ENCODE results near the gene TSR3. TPM values are rescaled to one million over a fixed set of nuclear protein-coding genes. Genes with fewer than 3 reads are reported as not detected.

The TSR3 gene
- total RNA-seq, 2 donors from 2014 or later, result 64.9 to 67.4 TPM

- Mint-ChIP-seq H3K9me3 (no peaks in the 10 kb centered on the region), H3K27me3 (ENCODE audit: insufficient read depth) (no peaks in the 10 kb centered on the region), H3K27ac (no peak overlapping the region), H3K4me3 (no peak overlapping the region), H3K4me1 (no peaks in the 10 kb centered on the region), H3K36me3 (ENCODE audit: low read depth) (peaks cover 22% of the 10 kb centered on the region)
- no peaks in the 10 kb centered on the region for H3K9me3 ChIP-seq (ENCODE audit: control insufficient read depth, low read length)
- H3K4me1 ChIP-seq (ENCODE audit: control insufficient read depth, insufficient read depth, low read length), result no peaks in the 10 kb centered on the region
- H3K36me3 ChIP-seq (ENCODE audit: control insufficient read depth, insufficient read depth, low read length), result peaks cover 6% of the 10 kb centered on the region
- H3K27me3 ChIP-seq (ENCODE audit: control insufficient read depth, insufficient read depth, low read length, poor library complexity, severe bottlenecking), result no peaks in the 10 kb centered on the region
- H3K27ac ChIP-seq (ENCODE audit: low read depth, low read length), result no peak overlapping the region
- TF ChIP-seq CTCF (conservative IDR thresholded peaks at IDR 0.05), result no peak
- WGBS, 2 experiments (ENCODE audit: insufficient coverage in 1 of 2, insufficient read length in 1 of 2), result 86 to 95% methylated on average over 3 to 18 of the region's 21 CpGs
- no peak for DNase-seq
- H3K4me3 ChIP-seq (ENCODE audit: low read length), result no peak overlapping the region
- no peak overlapping the region for H3K9ac ChIP-seq (ENCODE audit: extremely low read depth, low read length, poor library complexity, severe bottlenecking)
These were observed 20.7 kb upstream of the TSR3 start for GRCh38 chr16:1372292-1372950.

GRCh38 chr16:1371054-1371978, 19.6 kb upstream of the TSR3 start:
- H3K9ac ChIP-seq (ENCODE audit: extremely low read depth, low read length, poor library complexity, severe bottlenecking), result no peak overlapping the region
- TF ChIP-seq CTCF (conservative IDR thresholded peaks at IDR 0.05), result no peak
- no peaks in the 10 kb centered on the region for H3K4me1 Mint-ChIP-seq
- H3K27ac Mint-ChIP-seq, result no peak overlapping the region
- H3K4me1 ChIP-seq (ENCODE audit: control insufficient read depth, insufficient read depth, low read length), result no peaks in the 10 kb centered on the region
- H3K27ac ChIP-seq (ENCODE audit: low read depth, low read length), result no peak overlapping the region
- 96 to 97% methylated on average over 25 to 33 of the region's 33 CpGs for WGBS, 2 experiments (ENCODE audit: insufficient coverage in 1 of 2, insufficient read length in 1 of 2)
- H3K27me3 Mint-ChIP-seq (ENCODE audit: insufficient read depth), result no peaks in the 10 kb centered on the region
- peaks cover 6% of the 10 kb centered on the region for H3K36me3 ChIP-seq (ENCODE audit: control insufficient read depth, insufficient read depth, low read length)
- no peaks in the 10 kb centered on the region for H3K9me3 Mint-ChIP-seq
- H3K9me3 ChIP-seq (ENCODE audit: control insufficient read depth, low read length), result no peaks in the 10 kb centered on the region
- peaks cover 18% of the 10 kb centered on the region for H3K36me3 Mint-ChIP-seq (ENCODE audit: low read depth)
- H3K4me3 Mint-ChIP-seq, result no peak overlapping the region
- no peaks in the 10 kb centered on the region for H3K27me3 ChIP-seq (ENCODE audit: control insufficient read depth, insufficient read depth, low read length, poor library complexity, severe bottlenecking)
- no peak for DNase-seq
- H3K4me3 ChIP-seq (ENCODE audit: low read length), result no peak overlapping the region

- Mint-ChIP-seq H3K27ac (no peak overlapping the region), H3K27me3 (ENCODE audit: insufficient read depth) (no peaks in the 10 kb centered on the region), H3K9me3 (no peaks in the 10 kb centered on the region), H3K36me3 (ENCODE audit: low read depth) (peaks cover 36% of the 10 kb centered on the region), H3K4me1 (no peaks in the 10 kb centered on the region), H3K4me3 (no peak overlapping the region)
- Histone ChIP-seq H3K36me3 (ENCODE audit: control insufficient read depth, insufficient read depth, low read length) (peaks cover 32% of the 10 kb centered on the region), H3K4me1 (ENCODE audit: control insufficient read depth, insufficient read depth, low read length) (no peaks in the 10 kb centered on the region), H3K9me3 (ENCODE audit: control insufficient read depth, low read length) (no peaks in the 10 kb centered on the region), H3K9ac (ENCODE audit: extremely low read depth, low read length, poor library complexity, severe bottlenecking) (no peak overlapping the region), H3K27me3 (ENCODE audit: control insufficient read depth, insufficient read depth, low read length, poor library complexity, severe bottlenecking) (no peaks in the 10 kb centered on the region), H3K4me3 (ENCODE audit: low read length) (no peak overlapping the region), H3K27ac (ENCODE audit: low read depth, low read length) (no peak overlapping the region)
- 97 to 98% methylated on average over 6 to 22 of the region's 27 CpGs for WGBS, 2 experiments (ENCODE audit: insufficient coverage in 1 of 2, insufficient read length in 1 of 2)
- DNase-seq, result no peak
- TF ChIP-seq CTCF (conservative IDR thresholded peaks at IDR 0.05), result no peak
These were observed 16.0 kb upstream of the TSR3 start for GRCh38 chr16:1367486-1368174.

Measured in endodermal cell (in vitro differentiated cells).